Activated CD8-positive, alpha-beta memory T cell treated with anti-CD3 and anti-CD28 coated beads, Interleukin-2, amount 10 ng/mL, durations not matched to agents 7 days and 5 days (primary cell): Measurements from ENCODE around the gene CD247. TPM values are rescaled to one million over a fixed set of nuclear protein-coding genes. Genes with fewer than 3 reads are reported as not detected.

ENCODE experiments used
- ATAC-seq: fragments of 150-1000 bp; cut with Tn5 transposase; one replicate; pipeline ENCODE4 v1.10.0; 2021; ENCODE audit warnings: moderate library complexity
- CTCF ChIA-PET: fragments of 350-600 bp; sonication (Branson Sonifier 250); formaldehyde crosslinking; loops from one replicate; lab custom pipeline; 2021; ENCODE audit warnings: antibody characterized with exemption; lab: Charles Lee
- DNase-seq: peaks from one replicate; pipeline ENCODE4 v3.0.0-alpha.2; 2020
- H3K27ac Mint-ChIP-seq: one replicate; pipeline ENCODE4 v1.8.0; 2021; ENCODE audit warnings: mild to moderate bottlenecking, mixed read lengths
- H3K27me3 Mint-ChIP-seq: one replicate; pipeline ENCODE4 v1.8.0; 2021; ENCODE audit warnings: mixed read lengths
- H3K36me3 Mint-ChIP-seq: one replicate; pipeline ENCODE4 v1.8.0; 2021; ENCODE audit warnings: mild to moderate bottlenecking, mixed read lengths
- H3K4me1 Mint-ChIP-seq: one replicate; pipeline ENCODE4 v1.8.0; 2021; ENCODE audit warnings: mixed read lengths
- H3K4me3 Mint-ChIP-seq: one replicate; pipeline ENCODE4 v1.8.0; 2021; ENCODE audit warnings: mild to moderate bottlenecking, moderate library complexity, mixed read lengths
- H3K9me3 Mint-ChIP-seq: one replicate; pipeline ENCODE4 v1.8.0; 2022; ENCODE audit warnings: low read depth, mixed read lengths
- total RNA-seq, 2 experiments: library from RNA; stranded (reverse); gene quantifications; one replicate each; pipeline ENCODE4 v1.2.3, GENCODE V29; 2021

CD247 gene
- total RNA-seq, 2 experiments from 2014 or later, result 190 to 197 TPM

GRCh38 chr1:167431909-167432650, 86.2 kb downstream of the CD247 start:
- ATAC-seq (no peak), DNase-seq (no peak)
- no peaks in the 10 kb centered on the region for H3K9me3 Mint-ChIP-seq
- CTCF ChIA-PET, result interaction anchor here (1.0 to 3.0 kb wide), 4 partner anchors 12 to 108 kb away, joined by 3 to 10 read pairs (median 3); no protein-coding TSS in a partner anchor
- H3K4me1 Mint-ChIP-seq, result peaks cover 45% of the 10 kb centered on the region
- no peak overlapping the region for H3K27ac Mint-ChIP-seq
- no peaks in the 10 kb centered on the region for H3K27me3 Mint-ChIP-seq
- H3K36me3 Mint-ChIP-seq, result peaks cover 43% of the 10 kb centered on the region
- no peak overlapping the region for H3K4me3 Mint-ChIP-seq

GRCh38 chr1:167431261-167431908, 86.9 kb downstream of the CD247 start:
- no peaks in the 10 kb centered on the region for H3K27me3 Mint-ChIP-seq
- no peak for ATAC-seq
- peaks cover 36% of the 10 kb centered on the region for H3K36me3 Mint-ChIP-seq

GRCh38 chr1:167430849-167431242, 87.5 kb downstream of the CD247 start:
- peaks cover 33% of the 10 kb centered on the region for H3K4me1 Mint-ChIP-seq
- no peaks in the 10 kb centered on the region for H3K27me3 Mint-ChIP-seq
- H3K36me3 Mint-ChIP-seq, result peaks cover 31% of the 10 kb centered on the region
- no peaks in the 10 kb centered on the region for H3K9me3 Mint-ChIP-seq
- no peak for DNase-seq
- CTCF ChIA-PET, result interaction anchor here (0.8 kb wide), 1 partner anchor 13 kb away, joined by 4 read pairs; no protein-coding TSS in a partner anchor
- no peak for ATAC-seq
- no peak overlapping the region for H3K4me3 Mint-ChIP-seq
- peak overlapping the region; percentile 74 for H3K27ac Mint-ChIP-seq

More at GRCh38 chr1:167431261-167431908, 86.9 kb downstream of the CD247 start:
- H3K27ac Mint-ChIP-seq, result peak overlapping the region; percentile 74
- no peak for DNase-seq
- no peaks in the 10 kb centered on the region for H3K9me3 Mint-ChIP-seq
- H3K4me1 Mint-ChIP-seq, result peaks cover 38% of the 10 kb centered on the region
- CTCF ChIA-PET, result interaction anchor here (0.8 to 1.4 kb wide), 3 partner anchors 13 to 103 kb away, joined by 3 to 4 read pairs (median 3); no protein-coding TSS in a partner anchor
- no peak overlapping the region for H3K4me3 Mint-ChIP-seq

- no peaks in the 10 kb centered on the region for H3K27me3 Mint-ChIP-seq
- H3K36me3 Mint-ChIP-seq, result peaks cover 30% of the 10 kb centered on the region
- H3K4me1 Mint-ChIP-seq, result peaks cover 31% of the 10 kb centered on the region
- DNase-seq (no peak), ATAC-seq (no peak)
- no peaks in the 10 kb centered on the region for H3K9me3 Mint-ChIP-seq
- CTCF ChIA-PET, result no interaction called here
- no peak overlapping the region for H3K4me3 Mint-ChIP-seq
- peak overlapping the region; percentile 28 for H3K27ac Mint-ChIP-seq
These were observed 88.0 kb downstream of the CD247 start for GRCh38 chr1:167430134-167430848.

GRCh38 chr1:167429612-167430011, 88.7 kb downstream of the CD247 start:
- no peaks in the 10 kb centered on the region for H3K27me3 Mint-ChIP-seq
- peaks cover 30% of the 10 kb centered on the region for H3K36me3 Mint-ChIP-seq
- DNase-seq (no peak), ATAC-seq (no peak)
- H3K4me1 Mint-ChIP-seq, result peaks cover 31% of the 10 kb centered on the region
- CTCF ChIA-PET, result interaction anchor here (1.1 to 2.5 kb wide), 3 partner anchors 10 to 104 kb away, joined by 3 to 13 read pairs (median 3); no protein-coding TSS in a partner anchor
- peak overlapping the region; percentile 28 for H3K27ac Mint-ChIP-seq
- no peak overlapping the region for H3K4me3 Mint-ChIP-seq
- H3K9me3 Mint-ChIP-seq, result no peaks in the 10 kb centered on the region

GRCh38 chr1:167428395-167428794, 89.9 kb downstream of the CD247 start:
- Mint-ChIP-seq H3K4me1 (peaks cover 28% of the 10 kb centered on the region), H3K9me3 (no peaks in the 10 kb centered on the region), H3K27ac (peak overlapping the region; percentile 72), H3K36me3 (peaks cover 24% of the 10 kb centered on the region), H3K27me3 (no peaks in the 10 kb centered on the region), H3K4me3 (no peak overlapping the region)
- DNase-seq (no peak), ATAC-seq (no peak)
- CTCF ChIA-PET, result interaction anchor here (1.1 to 2.5 kb wide), 6 partner anchors 12 to 105 kb away, joined by 3 to 13 read pairs (median 3); partner anchors contain the start of gene CD247

GRCh38 chr1:167427848-167428247, 90.5 kb downstream of the CD247 start:
- Mint-ChIP-seq H3K27me3 (no peaks in the 10 kb centered on the region), H3K27ac (peak overlapping the region; percentile 72), H3K4me1 (peaks cover 28% of the 10 kb centered on the region), H3K9me3 (no peaks in the 10 kb centered on the region), H3K36me3 (peaks cover 20% of the 10 kb centered on the region), H3K4me3 (no peak overlapping the region)
- no peak for DNase-seq
- CTCF ChIA-PET, result interaction anchor here (0.8 to 2.5 kb wide), 7 partner anchors 10 to 160 kb away, joined by 3 to 13 read pairs (median 3); partner anchors contain the start of gene CD247
- no peak for ATAC-seq

GRCh38 chr1:167426716-167427115, 91.6 kb downstream of the CD247 start:
- no peak overlapping the region for H3K4me3 Mint-ChIP-seq
- H3K36me3 Mint-ChIP-seq, result peaks cover 16% of the 10 kb centered on the region
- ATAC-seq (no peak), DNase-seq (no peak)
- H3K9me3 Mint-ChIP-seq, result no peaks in the 10 kb centered on the region
- H3K27me3 Mint-ChIP-seq, result no peaks in the 10 kb centered on the region
- H3K27ac Mint-ChIP-seq, result no peak overlapping the region
- H3K4me1 Mint-ChIP-seq, result peaks cover 28% of the 10 kb centered on the region
- CTCF ChIA-PET, result interaction anchor here (1.3 to 1.6 kb wide), 3 partner anchors 14 to 158 kb away, joined by 3 to 5 read pairs (median 3); no protein-coding TSS in a partner anchor

GRCh38 chr1:167425482-167425881, 92.8 kb downstream of the CD247 start:
- no peak for DNase-seq
- ATAC-seq, result no peak
- peaks cover 10% of the 10 kb centered on the region for H3K36me3 Mint-ChIP-seq
- H3K4me3 Mint-ChIP-seq, result no peak overlapping the region
- no peaks in the 10 kb centered on the region for H3K9me3 Mint-ChIP-seq
- H3K4me1 Mint-ChIP-seq, result peaks cover 22% of the 10 kb centered on the region
- H3K27ac Mint-ChIP-seq, result no peak overlapping the region
- H3K27me3 Mint-ChIP-seq, result no peaks in the 10 kb centered on the region
- CTCF ChIA-PET, result interaction anchor here (1.1 to 1.6 kb wide), 5 partner anchors 16 to 157 kb away, joined by 3 to 5 read pairs (median 3); no protein-coding TSS in a partner anchor

- DNase-seq (no peak), ATAC-seq (no peak)
- Mint-ChIP-seq H3K4me3 (no peak overlapping the region), H3K9me3 (no peaks in the 10 kb centered on the region), H3K27ac (no peak overlapping the region), H3K36me3 (peaks cover 8% of the 10 kb centered on the region), H3K4me1 (peaks cover 10% of the 10 kb centered on the region), H3K27me3 (no peaks in the 10 kb centered on the region)
- CTCF ChIA-PET, result interaction anchor here (0.7 to 1.4 kb wide), 4 partner anchors 23 to 156 kb away, joined by 3 read pairs; no protein-coding TSS in a partner anchor
These were observed 94.4 kb downstream of the CD247 start for GRCh38 chr1:167423684-167424619.

GRCh38 chr1:167420510-167420909, 97.8 kb downstream of the CD247 start:
- Mint-ChIP-seq H3K4me1 (peaks cover 7% of the 10 kb centered on the region), H3K27me3 (no peaks in the 10 kb centered on the region), H3K4me3 (no peak overlapping the region), H3K9me3 (no peaks in the 10 kb centered on the region), H3K36me3 (peaks cover 10% of the 10 kb centered on the region), H3K27ac (no peak overlapping the region)
- no peak for ATAC-seq
- DNase-seq, result no peak
- CTCF ChIA-PET, result interaction anchor here (0.7 to 1.8 kb wide), 3 partner anchors 19 to 531 kb away, joined by 3 to 8 read pairs (median 4); no protein-coding TSS in a partner anchor

- peaks cover 7% of the 10 kb centered on the region for H3K4me1 Mint-ChIP-seq
- CTCF ChIA-PET, result no interaction called here
- H3K9me3 Mint-ChIP-seq, result no peaks in the 10 kb centered on the region
- H3K4me3 Mint-ChIP-seq, result no peak overlapping the region
- DNase-seq, result no peak
- no peak overlapping the region for H3K27ac Mint-ChIP-seq
- H3K36me3 Mint-ChIP-seq, result peaks cover 14% of the 10 kb centered on the region
- no peak for ATAC-seq
- no peaks in the 10 kb centered on the region for H3K27me3 Mint-ChIP-seq
These were observed 99.1 kb downstream of the CD247 start for GRCh38 chr1:167419245-167419644.
